DMS79 treated with DMSO at 0.1 percent for 48 hours (cell line): ENCODE measurements around the gene FBXL13.
A peak's percentile ranks its signal among the peaks of the same experiment; 100 is the strongest.
"Not testable (repeated sequence)": the region's sequence is repeated elsewhere in the genome, so short reads cannot be mapped to it uniquely, and the experiment has no call there.

Experiments
- DNase-seq: peaks from one replicate; lab custom pipeline; 2025; lab: John Stamatoyannopoulos, UW

FBXL13 gene

GRCh38 chr7:103074519-103075336 lies at the start of gene FBXL13, which contains the start of gene ARMC10:
Gene FBXL13 (minus strand): TSS chr7:103074796.
Gene ARMC10 (plus strand): TSS chr7:103075140. CDS start chr7:103075273, 133 bp downstream.
- DNase-seq: peak; percentile 81

GRCh38 chr7:103123529-103123928 lies 48.9 kb upstream of the FBXL13 start:
- no peak for DNase-seq

GRCh38 chr7:103121641-103122040 lies 47.0 kb upstream of the FBXL13 start:
- no peak for DNase-seq

DNA sequence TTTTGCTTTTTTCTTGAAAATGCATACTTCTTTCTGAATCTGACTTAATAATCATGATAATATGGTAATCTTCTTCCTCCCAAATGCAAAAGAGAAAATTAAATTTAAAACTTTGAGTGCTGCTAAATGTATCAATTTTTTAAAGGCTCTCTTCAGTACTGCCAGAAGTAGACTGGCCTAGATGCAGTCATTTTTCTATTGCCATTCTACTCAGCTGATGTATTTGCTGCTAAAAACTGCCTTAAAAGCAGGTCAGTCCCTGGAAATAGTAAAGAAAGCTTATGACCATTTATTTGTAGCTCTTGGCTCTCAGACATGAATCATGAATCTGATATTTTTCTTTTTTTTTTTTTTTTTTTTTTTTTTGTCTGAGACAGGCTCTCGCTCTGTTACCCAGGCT lies 45.8 kb upstream of the FBXL13 start:
- DNase-seq: no peak

DNA sequence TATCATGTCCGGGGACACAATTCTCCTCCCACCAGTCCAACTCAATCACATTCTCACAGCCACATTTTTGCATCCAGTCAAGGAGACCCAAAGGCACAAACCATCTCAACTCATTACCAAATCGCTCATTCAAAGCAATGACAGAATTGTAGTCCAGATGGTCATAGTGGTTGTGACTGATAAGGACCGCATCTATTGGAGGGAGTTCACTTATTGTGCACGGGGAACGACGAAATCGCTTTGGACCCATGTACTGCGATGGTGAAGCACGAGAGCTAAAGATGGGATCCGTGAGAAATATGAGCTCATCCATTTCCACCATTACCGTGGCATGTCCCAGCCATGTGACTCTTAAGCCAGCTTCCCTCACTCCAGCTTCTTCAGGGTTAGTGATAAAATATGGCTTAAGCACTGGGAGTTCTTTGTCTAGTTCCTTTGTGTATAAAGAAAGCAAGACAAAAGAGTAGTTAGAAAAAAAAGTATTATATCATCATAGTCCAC lies 45.2 kb upstream of the FBXL13 start:
- DNase-seq: no peak

- DNase-seq: no peak
These were observed 42.9 kb upstream of the FBXL13 start for GRCh38 chr7:103117465-103117864.

- DNase-seq: no peak
These were observed 42.4 kb upstream of the FBXL13 start for GRCh38 chr7:103116991-103117390.

- DNase-seq: no peak
These were observed 41.9 kb upstream of the FBXL13 start for GRCh38 chr7:103116511-103116910.

- no peak for DNase-seq
These were observed 41.2 kb upstream of the FBXL13 start for GRCh38 chr7:103115771-103116170.

DNA sequence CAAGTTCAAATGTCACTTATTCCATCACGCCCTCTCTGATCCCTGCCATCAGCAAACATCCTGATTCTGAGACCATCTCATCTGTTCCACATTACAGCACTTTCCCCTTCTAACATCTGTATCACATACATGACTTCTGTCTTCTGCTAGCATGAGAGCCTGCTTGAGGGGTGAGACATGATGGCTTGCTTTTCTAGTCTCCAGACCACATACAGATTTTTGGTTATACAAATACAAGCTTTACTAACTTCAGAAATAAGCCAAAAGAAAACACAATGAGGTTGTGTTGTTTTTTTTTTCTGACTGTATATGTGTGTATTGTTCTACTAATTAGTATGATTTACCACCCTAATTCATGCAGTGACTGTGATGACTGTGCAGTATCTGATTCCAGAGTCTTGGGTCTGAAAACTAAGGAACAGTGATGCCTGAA lies 40.0 kb upstream of the FBXL13 start:
- DNase-seq: no peak

GRCh38 chr7:103113164-103113563 lies 38.6 kb upstream of the FBXL13 start:
- no peak for DNase-seq

DNA sequence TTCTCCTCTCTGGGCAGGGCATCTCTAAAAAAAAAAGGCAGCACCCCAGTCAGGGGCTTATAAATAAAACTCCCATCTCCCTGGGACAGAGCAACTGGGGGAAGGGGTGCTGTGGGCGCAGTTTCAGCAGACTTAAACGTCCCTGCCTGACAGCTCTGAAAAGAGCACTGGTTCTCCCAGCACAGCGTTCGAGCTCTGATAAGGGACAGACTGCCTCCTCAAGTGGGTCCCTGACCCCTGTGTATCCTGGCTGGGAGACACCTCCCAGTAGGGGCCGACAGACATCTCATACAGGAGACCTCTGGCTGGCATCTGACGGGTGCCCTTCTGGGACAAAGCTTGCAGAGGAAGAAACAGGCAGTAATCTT lies 32.1 kb upstream of the FBXL13 start:
- DNase-seq: not testable (repeated sequence)

DNA sequence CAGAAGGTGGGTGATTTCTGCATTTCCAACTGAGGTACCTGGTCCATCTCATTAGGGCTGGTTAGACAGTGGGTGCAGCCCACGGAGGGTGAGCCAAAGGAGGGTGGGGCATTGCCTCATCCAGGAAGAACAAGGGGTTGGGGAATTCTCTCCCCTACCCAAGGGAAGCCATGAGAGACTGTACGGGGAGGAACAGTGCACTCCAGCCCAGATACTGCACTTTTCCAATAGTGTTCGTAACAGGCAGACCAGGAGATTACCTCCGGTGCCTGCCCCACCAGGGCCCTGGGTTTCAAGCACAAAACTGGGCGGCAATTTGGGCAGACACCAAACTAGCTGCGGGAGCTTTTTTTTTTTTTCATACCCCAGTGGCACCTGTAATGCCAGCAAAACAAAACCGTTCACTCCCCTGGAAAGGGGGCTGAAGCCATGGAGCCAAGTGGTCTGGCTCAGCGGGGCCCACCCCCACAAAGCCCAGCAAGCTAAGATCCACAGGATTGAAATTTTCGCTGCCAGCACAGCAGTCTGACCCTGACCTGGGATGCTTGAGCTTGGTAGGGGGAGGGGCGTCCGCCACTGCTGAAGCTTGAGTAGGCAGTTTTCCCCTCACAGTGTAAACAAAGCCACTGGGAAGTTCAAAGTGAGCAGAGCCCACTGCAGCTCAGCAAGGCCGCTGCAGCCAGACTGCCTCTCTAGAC lies 31.6 kb upstream of the FBXL13 start:
- no peak for DNase-seq

- DNase-seq: no peak
These were observed 26.9 kb upstream of the FBXL13 start for GRCh38 chr7:103101543-103101942.

DNA sequence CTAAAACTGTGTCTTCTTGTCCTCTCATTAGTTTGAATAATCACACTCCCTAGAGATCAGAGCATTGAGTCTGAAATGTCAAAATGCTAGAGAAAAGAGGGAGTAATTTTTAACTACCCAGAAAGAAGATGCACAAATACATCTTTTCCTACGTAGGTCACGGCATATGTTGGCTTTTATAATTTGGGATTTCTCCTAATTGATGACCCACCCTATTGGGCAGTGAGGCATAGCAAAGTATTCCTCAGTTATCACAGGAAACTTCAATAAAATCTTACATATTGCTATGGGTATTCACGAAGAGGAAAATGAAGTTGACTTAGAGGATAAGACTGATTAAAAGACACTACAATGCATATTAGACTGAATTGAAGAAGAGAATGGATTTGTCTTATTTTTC lies 25.8 kb upstream of the FBXL13 start:
- no peak for DNase-seq

- DNase-seq: no peak
These were observed 22.4 kb upstream of the FBXL13 start for GRCh38 chr7:103097041-103097440.

DNA sequence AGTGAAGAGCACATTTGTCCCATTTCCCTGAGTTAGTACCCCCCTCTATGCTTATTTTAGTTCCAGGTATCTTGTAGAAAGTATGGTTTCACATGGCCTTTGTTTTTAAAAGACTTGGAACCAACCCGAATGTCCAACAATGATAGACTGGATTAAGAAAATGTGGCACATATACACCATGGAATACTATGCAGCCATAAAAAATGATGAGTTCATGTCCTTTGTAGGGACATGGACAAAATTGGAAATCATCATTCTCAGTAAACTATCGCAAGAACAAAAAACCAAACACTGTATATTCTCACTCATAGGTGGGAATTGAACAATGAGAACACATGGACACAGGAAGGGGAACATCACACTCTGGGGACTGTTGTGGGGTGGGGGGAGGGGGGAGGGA lies 21.0 kb upstream of the FBXL13 start:
- DNase-seq: not testable (repeated sequence)

DNA sequence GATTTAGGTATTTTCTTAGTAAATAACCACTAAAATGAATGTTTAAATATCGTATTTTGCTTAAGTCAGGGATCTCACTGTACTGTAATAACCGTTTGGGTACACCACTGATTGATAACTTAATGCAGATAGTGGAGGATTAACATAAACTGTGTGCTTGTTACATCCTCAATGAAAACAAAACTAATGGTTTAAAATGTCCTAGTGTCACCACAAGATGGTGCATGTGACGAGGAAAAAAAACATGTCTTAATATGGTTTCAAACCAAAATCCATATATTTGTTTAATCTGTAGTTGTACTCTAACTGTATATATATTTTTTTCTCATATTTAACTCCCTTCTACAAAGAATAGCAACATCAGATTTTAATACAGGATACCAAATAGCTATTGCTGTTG lies 19.5 kb upstream of the FBXL13 start:
- no peak for DNase-seq

GRCh38 chr7:103093429-103093828 lies 18.8 kb upstream of the FBXL13 start:
- DNase-seq: no peak

DNA sequence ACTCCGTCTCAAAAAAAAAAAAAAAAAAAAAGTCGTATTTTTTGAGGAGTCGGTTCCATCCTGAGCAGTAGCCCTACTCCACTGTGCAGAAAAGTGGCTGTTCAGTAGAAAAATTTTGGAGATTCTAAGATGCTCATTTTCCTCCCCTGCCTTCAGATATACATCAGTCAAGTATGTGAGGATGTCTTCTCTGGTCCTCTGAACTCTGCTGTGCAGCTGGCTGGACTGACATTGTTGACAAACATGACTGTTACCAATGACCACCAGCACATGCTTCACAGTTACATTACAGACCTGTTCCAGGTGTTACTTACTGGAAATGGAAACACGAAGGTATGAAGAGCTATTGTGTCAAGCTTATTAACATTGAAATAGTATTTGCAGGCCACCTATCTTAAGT lies 17.7 kb upstream of the FBXL13 start:
- DNase-seq: not testable (repeated sequence)

DNA sequence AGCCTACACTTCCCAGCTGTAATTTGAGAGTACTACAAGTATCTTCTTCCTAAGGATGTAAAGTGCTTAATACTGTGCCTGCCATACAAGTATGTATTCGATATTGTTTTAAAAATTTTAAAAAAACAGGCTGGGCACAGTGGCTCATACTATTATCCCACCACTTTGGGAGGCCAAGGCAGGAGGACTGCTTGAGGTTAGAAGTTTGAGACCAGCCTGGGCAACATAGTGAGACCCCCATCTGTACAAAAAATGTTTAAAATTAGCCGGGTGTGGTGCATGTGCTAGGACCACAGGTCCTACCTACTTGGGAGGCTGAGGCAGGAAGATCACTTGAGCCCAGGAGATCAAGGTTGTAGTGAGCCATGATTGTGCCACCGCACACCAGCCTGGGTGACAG lies 8.6 kb upstream of the FBXL13 start:
- no peak for DNase-seq

GRCh38 chr7:103082497-103082896 lies 7.9 kb upstream of the FBXL13 start:
- no peak for DNase-seq

- no peak for DNase-seq
These were observed 6.3 kb upstream of the FBXL13 start for GRCh38 chr7:103080923-103081322.
